Omental fat pad (tissue), 4 donors: ENCODE measurements around the gene WDFY4. TPM values are rescaled to one million over a fixed set of nuclear protein-coding genes. Genes with fewer than 3 reads are reported as not detected.

Experiments used
- ATAC-seq: fragments of 150-250 bp; one replicate; pipeline ENCODE4 v1.9.1; 2016; ENCODE audit warnings: mild to moderate bottlenecking, moderate library complexity; ENCODE audit not compliant: low FRiP score
- DNase-seq: peaks from one replicate; pipeline ENCODE4 v3.0.0-alpha.2; 2019; ENCODE audit warnings: low spot score
- small RNA-seq: library from RNA; depleted of rRNA; stranded (forward); fragments of <200 nt; gene quantifications from one replicate; pipeline ENCODE3, GENCODE V24; 2016
- total RNA-seq, 4 donors: library from RNA; depleted of rRNA; stranded (reverse); fragments of >200 nt; gene quantifications; one replicate each; pipeline ENCODE4 v1.1.0, GENCODE V29; 2016
- TF ChIP-seq, protein P1 (sequence below), 3 donors: fragments of 450-650 bp; IDR thresholded peaks; one replicate each; pipeline ENCODE4 v1.5.1; 2016 to 2017; ENCODE audit warnings: antibody characterized with exemption in 3 of 3, mild to moderate bottlenecking in 3 of 3, moderate library complexity in 2 of 3

The WDFY4 gene
- total RNA-seq, 4 donors from 2014 or later: 6.8 to 21.4 (median 10.5) TPM

DNA sequence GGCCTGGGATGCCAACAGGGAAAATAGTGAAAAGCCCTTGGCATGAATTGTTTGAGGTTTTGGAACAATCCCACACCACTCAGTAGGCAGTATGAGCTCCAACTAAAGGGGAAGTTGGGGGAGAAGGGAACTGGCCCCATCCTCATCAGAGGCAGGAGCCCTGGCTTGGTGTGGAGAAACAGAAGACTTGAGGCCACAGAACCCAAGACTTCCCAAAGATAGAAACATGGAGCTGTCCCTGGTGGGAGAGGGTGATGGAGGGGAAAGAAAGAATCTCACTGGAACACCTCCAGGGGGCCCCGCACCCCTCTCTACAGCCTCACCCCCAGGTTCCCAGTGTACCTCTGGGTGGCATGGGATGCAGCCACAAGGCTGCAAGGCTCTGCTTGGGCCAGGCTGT is 345.0 kb downstream of the WDFY4 start:
- TF ChIP-seq, protein P1, sequence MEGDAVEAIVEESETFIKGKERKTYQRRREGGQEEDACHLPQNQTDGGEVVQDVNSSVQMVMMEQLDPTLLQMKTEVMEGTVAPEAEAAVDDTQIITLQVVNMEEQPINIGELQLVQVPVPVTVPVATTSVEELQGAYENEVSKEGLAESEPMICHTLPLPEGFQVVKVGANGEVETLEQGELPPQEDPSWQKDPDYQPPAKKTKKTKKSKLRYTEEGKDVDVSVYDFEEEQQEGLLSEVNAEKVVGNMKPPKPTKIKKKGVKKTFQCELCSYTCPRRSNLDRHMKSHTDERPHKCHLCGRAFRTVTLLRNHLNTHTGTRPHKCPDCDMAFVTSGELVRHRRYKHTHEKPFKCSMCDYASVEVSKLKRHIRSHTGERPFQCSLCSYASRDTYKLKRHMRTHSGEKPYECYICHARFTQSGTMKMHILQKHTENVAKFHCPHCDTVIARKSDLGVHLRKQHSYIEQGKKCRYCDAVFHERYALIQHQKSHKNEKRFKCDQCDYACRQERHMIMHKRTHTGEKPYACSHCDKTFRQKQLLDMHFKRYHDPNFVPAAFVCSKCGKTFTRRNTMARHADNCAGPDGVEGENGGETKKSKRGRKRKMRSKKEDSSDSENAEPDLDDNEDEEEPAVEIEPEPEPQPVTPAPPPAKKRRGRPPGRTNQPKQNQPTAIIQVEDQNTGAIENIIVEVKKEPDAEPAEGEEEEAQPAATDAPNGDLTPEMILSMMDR (IDR thresholded peaks at IDR 0.05): no peak
- no peak for DNase-seq
- ATAC-seq: no peak

Small RNA genes within 50 kb of the gene (small RNA-seq; reads per million reads assigned to genes)
- gene MIR4294: not detected

Other genes starting within 250 kb of the WDFY4 start
- gene ARHGAP22, start 79.8 kb upstream of the WDFY4 start, total RNA-seq: 10 to 100 TPM in 2 of 4 donors, 1 to 10 TPM in 2; 3.2 to 24.0 (median 9.9) TPM